ENCODE measurements around the gene CCNL2. TPM values are rescaled to one million over a fixed set of nuclear protein-coding genes. Genes with fewer than 3 reads are reported as not detected.

CCNL2 gene
- total RNA-seq, 1 experiment from 2014 or later, result 173 TPM

- H3K9me3 ChIP-seq (ENCODE audit: control insufficient read depth, low read depth, low read length), result no peaks in the 10 kb centered on the region
- H3K14ac ChIP-seq (ENCODE audit: insufficient read depth, low read length), result no peak overlapping the region
- no peak overlapping the region for H3K56ac ChIP-seq (ENCODE audit: insufficient read length, low read depth, low read length)
- no peak overlapping the region for H4K5ac ChIP-seq (ENCODE audit: insufficient read length, low read depth, low read length)
- no peak overlapping the region for H2AFZ ChIP-seq (ENCODE audit: low read length)
- H2BK5ac ChIP-seq (ENCODE audit: insufficient read length, low read length), result no peak overlapping the region
- Mint-ChIP-seq H3K27me3 (ENCODE audit: low read depth) (no peaks in the 10 kb centered on the region), H3K4me1 (peaks cover 6 to 11% of the 10 kb centered on the region in 2 experiments), H3K27ac (no peak overlapping the region), H3K9me3 (no peaks in the 10 kb centered on the region), H3K4me3 (no peak overlapping the region), H3K36me3 (ENCODE audit: insufficient read depth in 1 of 3, low read depth in 3 of 3) (peaks cover 6 to 14% (median 12%) of the 10 kb centered on the region in 3 experiments; a peak in 6 of 7 replicates)
- H3K79me1 ChIP-seq (ENCODE audit: insufficient read depth, low read depth, low read length, poor library complexity, severe bottlenecking), result peaks cover 16% of the 10 kb centered on the region
- TF ChIP-seq CTCF (conservative IDR thresholded peaks at IDR 0.05), result no peak
- H2BK20ac ChIP-seq (ENCODE audit: low read depth, low read length, poor library complexity, severe bottlenecking), result no peak overlapping the region
- H3T11ph ChIP-seq (ENCODE audit: low read length), result no peak overlapping the region
- H2BK15ac ChIP-seq (ENCODE audit: low read depth, low read length), result no peak overlapping the region
- no peak overlapping the region for H3K4ac ChIP-seq (ENCODE audit: low read depth, low read length)
- H3K9ac ChIP-seq (ENCODE audit: extremely low read depth, insufficient read length, low read length), result no peak overlapping the region
- H2AK5ac ChIP-seq (ENCODE audit: insufficient read length, low read length), result no peak overlapping the region
- no peak overlapping the region for H3K18ac ChIP-seq (ENCODE audit: insufficient read length, low read depth, low read length)
- H3K4me1 ChIP-seq (ENCODE audit: insufficient read depth, low read length), result no peaks in the 10 kb centered on the region
- no peak overlapping the region for H4K8ac ChIP-seq (replicated peaks; ENCODE audit: insufficient read length, low read depth, low read length)
- no peak overlapping the region for H3K27ac ChIP-seq (ENCODE audit: insufficient read length, low read depth, low read length)
- H3K79me2 ChIP-seq (ENCODE audit: insufficient read depth, low read length), result peaks cover 4% of the 10 kb centered on the region; the same call in 1 of the 2 replicates
- H3K27me3 ChIP-seq (ENCODE audit: insufficient read depth, low read length), result no peaks in the 10 kb centered on the region
- no peaks in the 10 kb centered on the region for H4K20me1 ChIP-seq (ENCODE audit: control insufficient read depth, insufficient read depth, insufficient read length)
- DNase-seq, result no peak
- peaks cover 7% of the 10 kb centered on the region for H3K23me2 ChIP-seq (ENCODE audit: insufficient read length, low read depth, low read length, poor library complexity, severe bottlenecking)
- H3K4me2 ChIP-seq (ENCODE audit: insufficient read depth, insufficient read length, low read length), result no peak overlapping the region
- no peak overlapping the region for H4K91ac ChIP-seq (ENCODE audit: insufficient read length, low read depth, low read length)
- H2BK12ac ChIP-seq (ENCODE audit: insufficient read length, low read depth, low read length), result no peak overlapping the region
- no CpG with 5 or more reads among the region's 16 CpGs for WGBS (ENCODE audit: extremely low coverage, insufficient read length, low lambda C conversion rate)
- no peak overlapping the region for H2BK120ac ChIP-seq (ENCODE audit: low read depth, low read length, poor library complexity, severe bottlenecking)
- no peak overlapping the region for H3K23ac ChIP-seq (ENCODE audit: insufficient read length, low read depth, low read length)
These were observed 21.5 kb downstream of the CCNL2 start for GRCh38 chr1:1377540-1378205.
